ENCODE results near the gene HEXB. TPM values are rescaled to one million over a fixed set of nuclear protein-coding genes. Genes with fewer than 3 reads are reported as not detected.

The HEXB gene
- total and polyA plus RNA-seq, 2 donors (not counting 3 experiments of a cell fraction or from before 2014, with no cell fraction given) = 128 to 182 TPM

- H3K27me3 ChIP-seq (ENCODE audit: control insufficient read depth in 2 of 2, insufficient read depth in 2 of 2, low read length in 2 of 2) = no peaks in the 10 kb centered on the region
- BruUV-seq (replicated peaks) = no TSS peak
- H3K9ac ChIP-seq (replicated peaks; ENCODE audit: extremely low read depth, insufficient read depth, low read length) = no peak overlapping the region
- H3K79me2 ChIP-seq (ENCODE audit: control insufficient read depth, insufficient read depth, low read length) = no peaks in the 10 kb centered on the region
- intact Hi-C loops (cut with micrococcal nuclease) = no loop called here
- H3K4me3 ChIP-seq (replicated peaks in 1 of 3; ENCODE audit: insufficient read depth in 1 of 3, low read depth in 1 of 3, low read length in 3 of 3) = no peak overlapping the region
- dilution Hi-C loops (cut with MboI; ENCODE audit: extremely low pct_ligation_motif_present, low sequenced_read_pairs) = no loop called here
- DNase-seq (ENCODE audit: low read depth, low spot score) (no peak), FAIRE-seq (no peak)
- H3K27ac ChIP-seq (ENCODE audit: insufficient read depth, low read depth, low read length) = no peak overlapping the region
- TF ChIP-seq MYC (IDR thresholded peaks at IDR 0.05; ENCODE audit: low read depth, low read length) (no peak), POLR2AphosphoS5 (IDR thresholded peaks at IDR 0.05; ENCODE audit: insufficient read depth, low read depth, low read length) (no peak), CTCF (IDR thresholded peaks at IDR 0.05; ENCODE audit: extremely low read depth in 1 of 2, insufficient read depth in 1 of 2, low read depth in 1 of 2, low read length in 2 of 2) (no peak), EZH2 (IDR thresholded peaks at IDR 0.05; ENCODE audit: borderline replicate concordance, low read depth, low read length, severe bottlenecking) (no peak), MAX (IDR thresholded peaks at IDR 0.05; ENCODE audit: insufficient read depth, insufficient read length) (no peak), GATA2 (IDR thresholded peaks at IDR 0.05; ENCODE audit: insufficient read depth, insufficient read length, low read depth, low read length) (no peak)
- H3K4me2 ChIP-seq (ENCODE audit: insufficient read depth, low read length) = no peak overlapping the region
- H2AFZ ChIP-seq (ENCODE audit: low read depth, low read length) = no peak overlapping the region
- H3K9me3 ChIP-seq (replicated peaks; ENCODE audit: control insufficient read depth, insufficient read depth, low read length) = no peaks in the 10 kb centered on the region
- POLR2A ChIA-PET = interaction anchor here (0.7 kb wide), 1 partner anchor 23 kb away, joined by 3 read pairs; no protein-coding TSS in a partner anchor
- CTCF ChIA-PET = interaction anchor here (1.6 kb wide), 1 partner anchor 752 kb away, joined by 4 read pairs; no protein-coding TSS in a partner anchor
- no peaks in the 10 kb centered on the region for H3K9me1 ChIP-seq (replicated peaks; ENCODE audit: control insufficient read depth, extremely low read depth, insufficient read depth, low read length)
- H3K36me3 ChIP-seq (ENCODE audit: control insufficient read depth in 2 of 2, extremely low read depth in 1 of 2, insufficient read depth in 2 of 2, low read length in 2 of 2) = no peaks in the 10 kb centered on the region
- no peaks in the 10 kb centered on the region for H3K4me1 ChIP-seq (ENCODE audit: control insufficient read depth, extremely low read depth, insufficient read depth, low read length)
- H4K20me1 ChIP-seq (replicated peaks; ENCODE audit: control insufficient read depth, extremely low read depth, insufficient read depth, low read length) = no peaks in the 10 kb centered on the region
Measured at GRCh38 chr5:74653991-74654390, 31.0 kb upstream of the HEXB start.
